Suprapubic skin (tissue), 3 donors: ENCODE results near the gene MMP24.

Source experiments
- EP300 ChIP-seq: sonication (generic); formaldehyde crosslinking; IDR thresholded peaks from one replicate; pipeline ENCODE4 v1.6.1; 2017; ENCODE audit warnings: antibody characterized with exemption
- POLR2A ChIP-seq, 2 donors: fragments of 450-650 bp; IDR thresholded peaks; one replicate each; pipeline ENCODE4 v1.6.1; 2017; ENCODE audit warnings: antibody characterized with exemption in 2 of 2, mild to moderate bottlenecking in 2 of 2, moderate library complexity in 2 of 2
- TF ChIP-seq, protein P1 (sequence below), 2 donors: fragments of 200-600 bp in 1 of 2; fragments of 450-650 bp in 1 of 2; sonication (generic) in 1 of 2; IDR thresholded peaks; one replicate each; pipeline ENCODE4 v1.5.1; 2016 to 2019; ENCODE audit warnings: antibody characterized with exemption in 2 of 2, mild to moderate bottlenecking in 1 of 2, moderate library complexity in 1 of 2

DNA sequence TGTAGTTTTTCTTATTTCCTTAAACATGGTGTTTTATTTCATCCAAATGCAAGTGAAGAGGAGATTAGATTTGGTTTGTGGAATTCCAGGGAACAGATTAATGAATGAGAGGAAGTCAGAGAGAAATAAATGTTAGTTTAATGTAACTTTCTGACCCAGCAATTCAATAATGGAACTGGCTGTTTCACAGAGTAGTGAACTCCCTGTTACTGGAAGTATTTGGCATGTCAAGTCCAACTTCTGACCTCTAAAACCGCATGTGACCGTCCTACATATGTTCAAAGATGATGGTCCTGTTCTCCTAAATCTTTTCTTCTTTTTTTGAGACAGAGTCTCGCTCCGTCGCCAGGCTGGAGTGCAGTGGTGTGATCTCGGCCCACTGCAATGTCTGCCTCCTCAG lies 35.9 kb upstream of the MMP24 start:
- TF ChIP-seq, protein P1, sequence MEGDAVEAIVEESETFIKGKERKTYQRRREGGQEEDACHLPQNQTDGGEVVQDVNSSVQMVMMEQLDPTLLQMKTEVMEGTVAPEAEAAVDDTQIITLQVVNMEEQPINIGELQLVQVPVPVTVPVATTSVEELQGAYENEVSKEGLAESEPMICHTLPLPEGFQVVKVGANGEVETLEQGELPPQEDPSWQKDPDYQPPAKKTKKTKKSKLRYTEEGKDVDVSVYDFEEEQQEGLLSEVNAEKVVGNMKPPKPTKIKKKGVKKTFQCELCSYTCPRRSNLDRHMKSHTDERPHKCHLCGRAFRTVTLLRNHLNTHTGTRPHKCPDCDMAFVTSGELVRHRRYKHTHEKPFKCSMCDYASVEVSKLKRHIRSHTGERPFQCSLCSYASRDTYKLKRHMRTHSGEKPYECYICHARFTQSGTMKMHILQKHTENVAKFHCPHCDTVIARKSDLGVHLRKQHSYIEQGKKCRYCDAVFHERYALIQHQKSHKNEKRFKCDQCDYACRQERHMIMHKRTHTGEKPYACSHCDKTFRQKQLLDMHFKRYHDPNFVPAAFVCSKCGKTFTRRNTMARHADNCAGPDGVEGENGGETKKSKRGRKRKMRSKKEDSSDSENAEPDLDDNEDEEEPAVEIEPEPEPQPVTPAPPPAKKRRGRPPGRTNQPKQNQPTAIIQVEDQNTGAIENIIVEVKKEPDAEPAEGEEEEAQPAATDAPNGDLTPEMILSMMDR (IDR thresholded peaks at IDR 0.05) = no peak
- no peak for TF ChIP-seq POLR2A (IDR thresholded peaks at IDR 0.05)
- TF ChIP-seq EP300 = no peak
